Activated CD4-positive, CD25-positive, alpha-beta regulatory T cell treated with anti-CD3 and anti-CD28 coated beads, Interleukin-2, amount 50 U/mL, for 72 hours (primary cell): Measurements from ENCODE around the gene HOXD13.

Experiments used
- DNase-seq: peaks from one replicate; pipeline ENCODE4 v3.0.0; 2021

Gene HOXD13

GRCh38 chr2:176121190-176122051 lies 28.9 kb downstream of the HOXD13 start:
- no peak for DNase-seq

- DNase-seq = no peak
Observed at GRCh38 chr2:176122052-176122682, 29.6 kb downstream of the HOXD13 start.

- DNase-seq = no peak
Observed at GRCh38 chr2:176122683-176123410, 30.3 kb downstream of the HOXD13 start, which contains the start of gene HOXD9. HOXD9 (plus strand) TSS chr2:176122719; CDS start chr2:176122769, 50 bp downstream.

- DNase-seq = no peak
Observed at GRCh38 chr2:176123411-176124109, 31.0 kb downstream of the HOXD13 start.

GRCh38 chr2:176124110-176124946 lies 31.8 kb downstream of the HOXD13 start:
- no peak for DNase-seq

- no peak for DNase-seq
Observed at GRCh38 chr2:176124947-176125771, 32.6 kb downstream of the HOXD13 start.

- no peak for DNase-seq
Observed at GRCh38 chr2:176125772-176126054, 33.2 kb downstream of the HOXD13 start.

GRCh38 chr2:176126929-176127773 lies 34.6 kb downstream of the HOXD13 start:
- DNase-seq = peak; percentile 67

GRCh38 chr2:176127774-176128072 lies 35.2 kb downstream of the HOXD13 start:
- no peak for DNase-seq

GRCh38 chr2:176128172-176128981 lies 35.9 kb downstream of the HOXD13 start:
- DNase-seq = no peak

GRCh38 chr2:176128982-176129796 lies 36.7 kb downstream of the HOXD13 start, which contains the start of gene HOXD8:
HOXD8 (plus strand) TSS chr2:176129705; CDS start chr2:176130367, 662 bp downstream.
- no peak for DNase-seq

GRCh38 chr2:176129813-176130146 lies 37.3 kb downstream of the HOXD13 start:
- DNase-seq = no peak

GRCh38 chr2:176130147-176130956 lies 37.8 kb downstream of the HOXD13 start:
- no peak for DNase-seq

- no peak for DNase-seq
Observed at GRCh38 chr2:176130957-176131847, 38.7 kb downstream of the HOXD13 start.

GRCh38 chr2:176131848-176132158 lies 39.3 kb downstream of the HOXD13 start:
- DNase-seq = no peak

GRCh38 chr2:176132205-176133171 lies 40.0 kb downstream of the HOXD13 start:
- DNase-seq = no peak
